Mesothelial cell of epicardium (in vitro differentiated cells): ENCODE data around the gene OXSR1. TPM values are rescaled to one million over a fixed set of nuclear protein-coding genes. Genes with fewer than 3 reads are reported as not detected.
A peak's percentile ranks its signal among the peaks of the same experiment; 100 is the strongest.

ENCODE experiments used
- DNase-seq, 2 experiments: peaks; one replicate each; pipeline ENCODE4 v3.0.0; 2021; ENCODE audit warnings: low spot score in 2 of 2; ENCODE audit not compliant: unreplicated experiment in 2 of 2
- H3K27ac Mint-ChIP-seq: 2 replicates; pipeline ENCODE4 v1.8.0; 2021; ENCODE audit warnings: mixed read lengths
- H3K27me3 Mint-ChIP-seq: 2 replicates; pipeline ENCODE4 v1.8.0; 2021; ENCODE audit warnings: low read depth, mixed read lengths
- H3K36me3 Mint-ChIP-seq: 2 replicates; pipeline ENCODE4 v1.8.0; 2021; ENCODE audit warnings: mixed read lengths
- H3K4me1 Mint-ChIP-seq: 2 replicates; pipeline ENCODE4 v1.8.0; 2021; ENCODE audit warnings: mixed read lengths
- H3K4me3 Mint-ChIP-seq: 2 replicates; pipeline ENCODE4 v1.8.0; 2021; ENCODE audit warnings: mild to moderate bottlenecking, moderate library complexity, mixed read lengths
- H3K9me3 Mint-ChIP-seq: 2 replicates; pipeline ENCODE4 v1.8.0; 2021; ENCODE audit warnings: mixed read lengths
- CTCF ChIP-seq: fragments of 200-600 bp; sonication (generic); IDR thresholded peaks from one replicate; pipeline ENCODE4 v1.5.0; 2021; ENCODE audit warnings: antibody characterized with exemption; ENCODE audit not compliant: unreplicated experiment
- total RNA-seq: library from RNA; stranded (reverse); gene quantifications from 3 replicates; pipeline ENCODE4 v1.2.1, GENCODE V29; 2021

OXSR1 gene
- total RNA-seq, 1 donor from 2014 or later, result 42.6 TPM

- no peaks in the 10 kb centered on the region for H3K27me3 Mint-ChIP-seq
- no peaks in the 10 kb centered on the region for H3K36me3 Mint-ChIP-seq
- H3K4me1 Mint-ChIP-seq, result peaks cover 25% of the 10 kb centered on the region
- no peak for TF ChIP-seq CTCF
- DNase-seq, result no peak
- H3K9me3 Mint-ChIP-seq, result peaks cover 3% of the 10 kb centered on the region
- no peak overlapping the region for H3K27ac Mint-ChIP-seq
- H3K4me3 Mint-ChIP-seq, result no peak overlapping the region
These were observed 12.7 kb upstream of the OXSR1 start for GRCh38 chr3:38152609-38153008.

GRCh38 chr3:38153221-38153620, 12.1 kb upstream of the OXSR1 start:
- no peaks in the 10 kb centered on the region for H3K9me3 Mint-ChIP-seq
- no peaks in the 10 kb centered on the region for H3K36me3 Mint-ChIP-seq
- H3K4me3 Mint-ChIP-seq, result no peak overlapping the region
- TF ChIP-seq CTCF, result no peak
- DNase-seq, result no peak
- peaks cover 30% of the 10 kb centered on the region for H3K4me1 Mint-ChIP-seq
- peak overlapping the region; percentile 40 for H3K27ac Mint-ChIP-seq
- H3K27me3 Mint-ChIP-seq, result no peaks in the 10 kb centered on the region

- H3K4me1 Mint-ChIP-seq, result peaks cover 33% of the 10 kb centered on the region
- no peaks in the 10 kb centered on the region for H3K9me3 Mint-ChIP-seq
- H3K27ac Mint-ChIP-seq, result peak overlapping the region; percentile 28
- DNase-seq, result no peak
- TF ChIP-seq CTCF, result no peak
- no peaks in the 10 kb centered on the region for H3K36me3 Mint-ChIP-seq
- H3K27me3 Mint-ChIP-seq, result no peaks in the 10 kb centered on the region
- H3K4me3 Mint-ChIP-seq, result no peak overlapping the region
These were observed 11.3 kb upstream of the OXSR1 start for GRCh38 chr3:38154033-38154494.

- no peak for DNase-seq
- no peaks in the 10 kb centered on the region for H3K27me3 Mint-ChIP-seq
- TF ChIP-seq CTCF, result no peak
- H3K4me1 Mint-ChIP-seq, result peaks cover 33% of the 10 kb centered on the region
- peak overlapping the region; percentile 28 for H3K27ac Mint-ChIP-seq
- H3K36me3 Mint-ChIP-seq, result no peaks in the 10 kb centered on the region
- no peak overlapping the region for H3K4me3 Mint-ChIP-seq
- no peaks in the 10 kb centered on the region for H3K9me3 Mint-ChIP-seq
These were observed 10.6 kb upstream of the OXSR1 start for GRCh38 chr3:38154625-38155255.

- peaks cover 33% of the 10 kb centered on the region for H3K4me1 Mint-ChIP-seq
- H3K27me3 Mint-ChIP-seq, result no peaks in the 10 kb centered on the region
- H3K9me3 Mint-ChIP-seq, result no peaks in the 10 kb centered on the region
- peak overlapping the region; percentile 16 for H3K27ac Mint-ChIP-seq
- no peak for DNase-seq
- H3K36me3 Mint-ChIP-seq, result no peaks in the 10 kb centered on the region
- H3K4me3 Mint-ChIP-seq, result no peak overlapping the region
- no peak for TF ChIP-seq CTCF
These were observed 9.5 kb upstream of the OXSR1 start for GRCh38 chr3:38155825-38156224.
